T-helper 1 cell treated with Interleukin-12 subunit alpha and Interleukin-12 subunit beta and Interleukin-4 antibody, amounts not matched to agents 30 ng/mL and 1 ng/mL, for 36 hours (primary cell): ENCODE results near the gene NOS1AP. TPM values are rescaled to one million over a fixed set of nuclear protein-coding genes. Genes with fewer than 3 reads are reported as not detected.
"Not testable (repeated sequence)": the region's sequence is repeated elsewhere in the genome, so short reads cannot be mapped to it uniquely, and the experiment has no call there.

Experiments used
- intact Hi-C: fragments of 100-400 bp; cut with micrococcal nuclease; formaldehyde crosslinking; loops from one replicate; pipeline ENCODE4 v1.15.1; 2024
- total RNA-seq: library from RNA; stranded (reverse); gene quantifications from 2 replicates; pipeline ENCODE4 v1.2.3, GENCODE V29; 2022

NOS1AP gene
- total RNA-seq, 1 donor from 2014 or later: not detected

GRCh38 chr1:162191396-162192305 is 122.2 kb downstream of the NOS1AP start:
- intact Hi-C loops: no loop called here

GRCh38 chr1:162192306-162192678 is 122.8 kb downstream of the NOS1AP start:
- intact Hi-C loops: no loop called here

GRCh38 chr1:162192763-162193162 is 123.3 kb downstream of the NOS1AP start:
- intact Hi-C loops: no loop called here

- intact Hi-C loops: no loop called here
These were observed 123.7 kb downstream of the NOS1AP start for GRCh38 chr1:162193221-162193620.

GRCh38 chr1:162193815-162194214 is 124.3 kb downstream of the NOS1AP start:
- intact Hi-C loops: no loop called here

- intact Hi-C loops: no loop called here
These were observed 126.1 kb downstream of the NOS1AP start for GRCh38 chr1:162195567-162195966.

GRCh38 chr1:162196387-162196786 is 126.9 kb downstream of the NOS1AP start:
- intact Hi-C loops: no loop called here

GRCh38 chr1:162197041-162197531 is 127.6 kb downstream of the NOS1AP start:
- intact Hi-C loops: no loop called here

GRCh38 chr1:162197615-162198421 is 128.3 kb downstream of the NOS1AP start:
- intact Hi-C loops: no loop called here

- intact Hi-C loops: no loop called here
These were observed 130.8 kb downstream of the NOS1AP start for GRCh38 chr1:162200096-162200847.

GRCh38 chr1:162201062-162201461 is 131.6 kb downstream of the NOS1AP start:
- intact Hi-C loops: not testable (repeated sequence)

- intact Hi-C loops: no loop called here
These were observed 134.8 kb downstream of the NOS1AP start for GRCh38 chr1:162204129-162204822.

GRCh38 chr1:162204823-162205155 is 135.3 kb downstream of the NOS1AP start:
- intact Hi-C loops: no loop called here

GRCh38 chr1:162206300-162206699 is 136.8 kb downstream of the NOS1AP start:
- intact Hi-C loops: no loop called here

GRCh38 chr1:162206749-162207635 is 137.5 kb downstream of the NOS1AP start:
- intact Hi-C loops: no loop called here

GRCh38 chr1:162207862-162208261 is 138.4 kb downstream of the NOS1AP start:
- intact Hi-C loops: no loop called here

- intact Hi-C loops: no loop called here
These were observed 140.7 kb downstream of the NOS1AP start for GRCh38 chr1:162210196-162210595.

- intact Hi-C loops: no loop called here
These were observed 143.2 kb downstream of the NOS1AP start for GRCh38 chr1:162212713-162213112.

- intact Hi-C loops: no loop called here
These were observed 143.9 kb downstream of the NOS1AP start for GRCh38 chr1:162213281-162213912.
